ENCODE measurements around the gene LFNG.

Gene LFNG

GRCh38 chr7:2570021-2570420, 50.4 kb downstream of the LFNG start:
- DNase-seq (ENCODE audit: low read depth in 2 of 2): no peak

- DNase-seq (ENCODE audit: low read depth in 2 of 2): no peak
Observed at GRCh38 chr7:2571409-2571808, 51.8 kb downstream of the LFNG start.

- DNase-seq (ENCODE audit: low read depth in 2 of 2): no peak
Observed at GRCh38 chr7:2572101-2572842, 52.7 kb downstream of the LFNG start.

- no peak for DNase-seq (ENCODE audit: low read depth in 2 of 2)
Observed at GRCh38 chr7:2573761-2574160, 54.2 kb downstream of the LFNG start.

GRCh38 chr7:2575046-2575732, 55.6 kb downstream of the LFNG start:
- no peak for DNase-seq (ENCODE audit: low read depth in 2 of 2)

GRCh38 chr7:2575733-2576340, 56.3 kb downstream of the LFNG start:
- no peak for DNase-seq (ENCODE audit: low read depth in 2 of 2)

- DNase-seq (ENCODE audit: low read depth in 2 of 2): no peak
Observed at GRCh38 chr7:2576742-2577491, 57.3 kb downstream of the LFNG start.

Measured in stimulated activated CD8-positive, alpha-beta memory T cell treated with anti-CD3 and anti-CD28 coated beads, Interleukin-15, amount 100 ng/mL, for 4 hours (primary cell).